ENCODE results near the gene HOMEZ.

HOMEZ gene

GRCh38 chr14:23301288-23301968 is 15.5 kb upstream of the HOMEZ start:
- H3K4me3 ChIP-seq (ENCODE audit: low read depth, low read length): peak overlapping the region; percentile 79
- H3K27ac ChIP-seq: peak overlapping the region; percentile 98

DNA sequence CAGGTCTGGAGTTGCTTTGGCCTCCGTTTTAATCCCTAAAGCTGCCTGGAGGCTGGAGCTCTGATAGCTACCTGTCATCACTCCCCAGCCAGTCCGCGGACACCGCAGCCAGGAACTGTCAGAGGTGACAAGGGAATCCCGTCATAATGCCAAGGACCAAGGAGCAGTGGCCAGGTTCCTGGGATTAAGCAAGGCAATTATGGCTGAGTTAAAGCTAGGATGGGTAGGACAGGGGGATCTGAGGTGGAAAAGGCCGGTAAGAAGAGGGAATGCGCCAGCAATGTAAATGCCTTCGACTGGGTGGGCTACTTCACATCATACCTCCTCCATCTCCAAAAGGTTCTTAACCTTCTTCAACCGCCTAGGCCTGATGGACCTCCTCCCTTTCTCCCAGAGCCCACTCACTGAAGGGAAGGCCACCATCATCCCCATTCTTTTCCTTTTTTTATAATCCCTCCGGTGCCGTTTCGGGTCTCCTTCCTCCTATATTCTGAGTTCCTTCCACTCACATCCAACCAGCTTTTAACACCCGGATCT is 14.8 kb upstream of the HOMEZ start:
- Histone ChIP-seq H3K9me3 (ENCODE audit: severe bottlenecking) (no peaks in the 10 kb centered on the region), H3K36me3 (peaks cover 22% of the 10 kb centered on the region), H3K27me3 (ENCODE audit: insufficient read depth, low read depth, severe bottlenecking) (no peaks in the 10 kb centered on the region), H3K27ac (peak overlapping the region; percentile 98), H3K4me3 (ENCODE audit: low read depth, low read length) (peak overlapping the region; percentile 75)
- peak; percentile 81 for DNase-seq
- TF ChIP-seq, protein P1, sequence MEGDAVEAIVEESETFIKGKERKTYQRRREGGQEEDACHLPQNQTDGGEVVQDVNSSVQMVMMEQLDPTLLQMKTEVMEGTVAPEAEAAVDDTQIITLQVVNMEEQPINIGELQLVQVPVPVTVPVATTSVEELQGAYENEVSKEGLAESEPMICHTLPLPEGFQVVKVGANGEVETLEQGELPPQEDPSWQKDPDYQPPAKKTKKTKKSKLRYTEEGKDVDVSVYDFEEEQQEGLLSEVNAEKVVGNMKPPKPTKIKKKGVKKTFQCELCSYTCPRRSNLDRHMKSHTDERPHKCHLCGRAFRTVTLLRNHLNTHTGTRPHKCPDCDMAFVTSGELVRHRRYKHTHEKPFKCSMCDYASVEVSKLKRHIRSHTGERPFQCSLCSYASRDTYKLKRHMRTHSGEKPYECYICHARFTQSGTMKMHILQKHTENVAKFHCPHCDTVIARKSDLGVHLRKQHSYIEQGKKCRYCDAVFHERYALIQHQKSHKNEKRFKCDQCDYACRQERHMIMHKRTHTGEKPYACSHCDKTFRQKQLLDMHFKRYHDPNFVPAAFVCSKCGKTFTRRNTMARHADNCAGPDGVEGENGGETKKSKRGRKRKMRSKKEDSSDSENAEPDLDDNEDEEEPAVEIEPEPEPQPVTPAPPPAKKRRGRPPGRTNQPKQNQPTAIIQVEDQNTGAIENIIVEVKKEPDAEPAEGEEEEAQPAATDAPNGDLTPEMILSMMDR (IDR thresholded peaks at IDR 0.05; ENCODE audit: low read depth, low read length): no peak

More at GRCh38 chr14:23301288-23301968, 15.5 kb upstream of the HOMEZ start:
- H3K27me3 ChIP-seq (ENCODE audit: insufficient read depth, low read depth, severe bottlenecking): no peaks in the 10 kb centered on the region
- H3K36me3 ChIP-seq: peaks cover 22% of the 10 kb centered on the region
- H3K9me3 ChIP-seq (ENCODE audit: severe bottlenecking): no peaks in the 10 kb centered on the region
- TF ChIP-seq, protein P1 (IDR thresholded peaks at IDR 0.05; ENCODE audit: low read depth, low read length): peak; percentile 74
- DNase-seq: peak; percentile 98

GRCh38 chr14:23299986-23300686 is 14.2 kb upstream of the HOMEZ start:
- DNase-seq: no peak
- peaks cover 22% of the 10 kb centered on the region for H3K36me3 ChIP-seq
- H3K9me3 ChIP-seq (ENCODE audit: severe bottlenecking): no peaks in the 10 kb centered on the region
- H3K27ac ChIP-seq: peak overlapping the region; percentile 98
- peak overlapping the region; percentile 75 for H3K4me3 ChIP-seq (ENCODE audit: low read depth, low read length)
- TF ChIP-seq, protein P1 (IDR thresholded peaks at IDR 0.05; ENCODE audit: low read depth, low read length): no peak
- H3K27me3 ChIP-seq (ENCODE audit: insufficient read depth, low read depth, severe bottlenecking): no peaks in the 10 kb centered on the region

DNA sequence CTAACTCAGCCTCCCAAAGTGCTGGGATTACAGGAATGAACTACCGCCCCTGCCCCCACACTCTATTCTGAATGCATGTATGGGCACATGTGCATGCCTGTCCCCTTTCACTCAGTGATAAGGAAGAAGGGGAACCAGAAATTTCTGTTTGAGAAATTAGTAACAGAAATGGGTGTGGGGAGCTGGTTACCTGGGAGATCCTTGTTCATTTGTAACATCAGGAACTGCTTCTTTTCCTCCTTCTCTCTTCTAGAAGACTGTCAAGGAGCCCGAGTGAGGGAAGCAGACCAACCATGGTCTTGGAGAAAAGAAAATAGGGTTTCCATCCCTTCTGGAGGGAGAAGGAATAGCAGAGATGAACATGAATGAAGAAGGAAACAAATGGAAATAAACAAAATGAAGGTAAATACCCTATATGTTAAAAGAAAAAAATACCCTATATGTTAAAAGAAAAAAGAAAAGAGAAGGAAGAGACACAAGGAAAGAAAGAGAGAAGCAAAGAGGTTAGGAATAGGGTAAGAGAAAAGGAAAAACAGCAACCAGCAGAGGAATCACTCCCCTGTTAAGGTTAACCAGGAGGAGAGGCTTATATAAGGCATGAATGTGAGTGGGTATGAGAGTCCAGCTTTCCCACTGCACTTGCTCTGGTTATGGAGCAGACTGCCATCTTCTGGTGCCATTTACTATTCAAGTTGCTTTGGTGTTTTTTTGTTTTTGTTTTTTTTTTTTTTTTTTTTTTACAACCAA is 13.5 kb upstream of the HOMEZ start:
- DNase-seq: no peak
- TF ChIP-seq, protein P1 (IDR thresholded peaks at IDR 0.05; ENCODE audit: low read depth, low read length): peak; percentile 48
- Histone ChIP-seq H3K9me3 (ENCODE audit: severe bottlenecking) (no peaks in the 10 kb centered on the region), H3K27ac (no peak overlapping the region), H3K36me3 (peaks cover 22% of the 10 kb centered on the region), H3K27me3 (ENCODE audit: insufficient read depth, low read depth, severe bottlenecking) (no peaks in the 10 kb centered on the region), H3K4me3 (ENCODE audit: low read depth, low read length) (no peak overlapping the region)

- DNase-seq: no peak
- no peak overlapping the region for H3K27ac ChIP-seq
- no peak overlapping the region for H3K4me3 ChIP-seq (ENCODE audit: low read depth, low read length)
- H3K9me3 ChIP-seq (ENCODE audit: severe bottlenecking): no peaks in the 10 kb centered on the region
- H3K36me3 ChIP-seq: peaks cover 22% of the 10 kb centered on the region
- H3K27me3 ChIP-seq (ENCODE audit: insufficient read depth, low read depth, severe bottlenecking): no peaks in the 10 kb centered on the region
- TF ChIP-seq, protein P1 (IDR thresholded peaks at IDR 0.05; ENCODE audit: low read depth, low read length): no peak
Observed at GRCh38 chr14:23297611-23298277, 11.8 kb upstream of the HOMEZ start.
